ENCODE data around the gene MEF2B.

DNA sequence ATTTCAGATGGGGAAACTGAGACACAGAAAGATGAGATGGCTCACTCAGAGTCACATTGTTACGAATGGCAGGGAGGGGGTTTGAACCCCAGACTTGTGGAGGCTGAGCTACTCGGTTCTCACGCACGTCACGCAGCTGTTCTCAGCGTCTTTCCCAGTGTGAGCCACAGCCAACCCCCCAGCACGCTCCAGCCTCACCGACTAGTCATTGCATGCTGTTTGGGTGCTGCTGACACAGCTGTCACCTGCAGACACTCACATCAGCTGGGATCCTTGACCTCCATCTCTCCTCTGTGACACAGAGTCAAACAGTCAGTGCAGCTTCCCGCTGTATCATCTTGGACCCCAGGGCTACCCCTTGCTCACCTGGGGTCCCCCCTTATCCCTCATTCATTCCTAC is 39.3 kb upstream of the MEF2B start:
- TF ChIP-seq, protein P1, sequence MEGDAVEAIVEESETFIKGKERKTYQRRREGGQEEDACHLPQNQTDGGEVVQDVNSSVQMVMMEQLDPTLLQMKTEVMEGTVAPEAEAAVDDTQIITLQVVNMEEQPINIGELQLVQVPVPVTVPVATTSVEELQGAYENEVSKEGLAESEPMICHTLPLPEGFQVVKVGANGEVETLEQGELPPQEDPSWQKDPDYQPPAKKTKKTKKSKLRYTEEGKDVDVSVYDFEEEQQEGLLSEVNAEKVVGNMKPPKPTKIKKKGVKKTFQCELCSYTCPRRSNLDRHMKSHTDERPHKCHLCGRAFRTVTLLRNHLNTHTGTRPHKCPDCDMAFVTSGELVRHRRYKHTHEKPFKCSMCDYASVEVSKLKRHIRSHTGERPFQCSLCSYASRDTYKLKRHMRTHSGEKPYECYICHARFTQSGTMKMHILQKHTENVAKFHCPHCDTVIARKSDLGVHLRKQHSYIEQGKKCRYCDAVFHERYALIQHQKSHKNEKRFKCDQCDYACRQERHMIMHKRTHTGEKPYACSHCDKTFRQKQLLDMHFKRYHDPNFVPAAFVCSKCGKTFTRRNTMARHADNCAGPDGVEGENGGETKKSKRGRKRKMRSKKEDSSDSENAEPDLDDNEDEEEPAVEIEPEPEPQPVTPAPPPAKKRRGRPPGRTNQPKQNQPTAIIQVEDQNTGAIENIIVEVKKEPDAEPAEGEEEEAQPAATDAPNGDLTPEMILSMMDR (IDR thresholded peaks at IDR 0.05), result no peak
- no peak for TF ChIP-seq POLR2A (IDR thresholded peaks at IDR 0.05)

Measured in lower leg skin (tissue), 3 donors.